ENCODE results near the gene CFAP99.

DNA sequence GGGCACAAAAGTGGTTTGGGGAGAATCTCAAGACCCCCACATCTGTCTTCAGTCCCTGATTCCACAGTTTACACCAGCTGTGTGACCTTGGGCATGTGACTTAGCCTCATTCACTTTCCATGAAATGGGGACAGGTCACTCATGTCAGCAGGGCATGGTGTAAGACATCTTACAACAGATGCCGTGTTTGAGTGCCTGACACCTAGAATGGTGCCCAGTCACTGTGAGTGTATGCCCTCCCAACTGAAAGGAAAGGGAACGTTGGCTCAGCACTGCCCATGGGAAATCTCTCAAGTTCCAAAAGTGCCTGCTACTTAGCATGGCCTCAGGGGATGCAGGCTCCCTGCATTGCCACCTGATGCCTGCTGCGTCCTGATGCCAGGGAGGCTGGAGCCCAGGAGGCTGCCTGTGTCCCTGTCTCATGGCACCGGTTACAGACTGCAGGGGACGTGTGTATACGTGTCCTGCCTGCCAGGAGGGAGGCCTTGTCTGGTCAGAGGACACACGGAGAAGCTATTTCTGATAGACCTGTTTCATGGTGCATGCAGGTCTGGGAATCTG, 82.4 kb downstream of the CFAP99 start:
- no peak for TF ChIP-seq EZH2 (IDR thresholded peaks at IDR 0.05; ENCODE audit: low read length, missing control alignments)
- TF ChIP-seq, protein P1, sequence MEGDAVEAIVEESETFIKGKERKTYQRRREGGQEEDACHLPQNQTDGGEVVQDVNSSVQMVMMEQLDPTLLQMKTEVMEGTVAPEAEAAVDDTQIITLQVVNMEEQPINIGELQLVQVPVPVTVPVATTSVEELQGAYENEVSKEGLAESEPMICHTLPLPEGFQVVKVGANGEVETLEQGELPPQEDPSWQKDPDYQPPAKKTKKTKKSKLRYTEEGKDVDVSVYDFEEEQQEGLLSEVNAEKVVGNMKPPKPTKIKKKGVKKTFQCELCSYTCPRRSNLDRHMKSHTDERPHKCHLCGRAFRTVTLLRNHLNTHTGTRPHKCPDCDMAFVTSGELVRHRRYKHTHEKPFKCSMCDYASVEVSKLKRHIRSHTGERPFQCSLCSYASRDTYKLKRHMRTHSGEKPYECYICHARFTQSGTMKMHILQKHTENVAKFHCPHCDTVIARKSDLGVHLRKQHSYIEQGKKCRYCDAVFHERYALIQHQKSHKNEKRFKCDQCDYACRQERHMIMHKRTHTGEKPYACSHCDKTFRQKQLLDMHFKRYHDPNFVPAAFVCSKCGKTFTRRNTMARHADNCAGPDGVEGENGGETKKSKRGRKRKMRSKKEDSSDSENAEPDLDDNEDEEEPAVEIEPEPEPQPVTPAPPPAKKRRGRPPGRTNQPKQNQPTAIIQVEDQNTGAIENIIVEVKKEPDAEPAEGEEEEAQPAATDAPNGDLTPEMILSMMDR (conservative IDR thresholded peaks at IDR 0.05 in 1 of 2, IDR thresholded peaks at IDR 0.05 in 1 of 2; ENCODE audit: low read depth in 1 of 2, low read length in 2 of 2) = no peak

Measured in fibroblast of lung (primary cell).